NCI-H1930 (cell line): ENCODE data around the gene NPPA.
"Not testable (repeated sequence)": the region's sequence is repeated elsewhere in the genome, so short reads cannot be mapped to it uniquely, and the experiment has no call there.

Experiments used
- DNase-seq, 2 experiments: peaks; one replicate each; lab custom pipeline; 2025; lab: John Stamatoyannopoulos, UW

Gene NPPA

GRCh38 chr1:11807133-11807532 is 40.5 kb downstream of the NPPA start:
- DNase-seq = no peak

GRCh38 chr1:11806307-11806936 is 41.2 kb downstream of the NPPA start:
- DNase-seq = no peak

- DNase-seq = peak; percentile 95 to 98
Observed at GRCh38 chr1:11805422-11806306, 41.9 kb downstream of the NPPA start, which contains the start of the genes CLCN6 and MTHFR. Gene CLCN6, plus strand, starts transcription at chr1:11806191. Its CDS starts 72 bp downstream, at chr1:11806263. Gene MTHFR, minus strand, starts transcription at chr1:11805964. Its CDS starts 2,848 bp downstream, at chr1:11803116.

GRCh38 chr1:11804666-11805421 is 42.7 kb downstream of the NPPA start:
- DNase-seq = no peak

GRCh38 chr1:11803924-11804665 is 43.5 kb downstream of the NPPA start:
- DNase-seq = not testable (repeated sequence)

- no peak for DNase-seq
Observed at GRCh38 chr1:11802973-11803885, 44.4 kb downstream of the NPPA start.

GRCh38 chr1:11802616-11802972 is 45.0 kb downstream of the NPPA start:
- DNase-seq = no peak

GRCh38 chr1:11800756-11801433 is 46.7 kb downstream of the NPPA start:
- DNase-seq = no peak

- no peak for DNase-seq
Observed at GRCh38 chr1:11800391-11800755, 47.2 kb downstream of the NPPA start.

GRCh38 chr1:11799896-11800295 is 47.7 kb downstream of the NPPA start:
- DNase-seq = no peak

- no peak for DNase-seq
Observed at GRCh38 chr1:11799099-11799498, 48.5 kb downstream of the NPPA start.

GRCh38 chr1:11797525-11798216 is 49.9 kb downstream of the NPPA start:
- no peak for DNase-seq

- no peak for DNase-seq
Observed at GRCh38 chr1:11796036-11796828, 51.4 kb downstream of the NPPA start.
